Ascending aorta (tissue), 2 donors: ENCODE results near the gene EPB41L4A. TPM values are rescaled to one million over a fixed set of nuclear protein-coding genes. Genes with fewer than 3 reads are reported as not detected.

Experiments used
- DNase-seq, 2 donors: peaks; one replicate each; pipeline ENCODE4 v3.0.0-alpha.2; 2019; ENCODE audit warnings: low spot score in 2 of 2
- H3K27ac ChIP-seq, 2 donors: fragments of 200-600 bp; sonication (generic); one replicate each; pipeline ENCODE4 v1.5.1; 2016 to 2017; ENCODE audit warnings: mild to moderate bottlenecking in 1 of 2
- H3K27me3 ChIP-seq: fragments of 200-600 bp; sonication (generic); one replicate; pipeline ENCODE4 v1.5.1; 2017
- H3K36me3 ChIP-seq, 2 donors: fragments of 200-600 bp; sonication (generic); one replicate each; pipeline ENCODE4 v1.5.1; 2016
- H3K4me1 ChIP-seq, 2 donors: fragments of 200-600 bp; sonication (generic); one replicate each; pipeline ENCODE4 v1.5.1; 2016 to 2017; ENCODE audit warnings: mild to moderate bottlenecking in 1 of 2
- H3K4me3 ChIP-seq, 2 donors: fragments of 200-600 bp; sonication (generic); one replicate each; pipeline ENCODE4 v1.5.1; 2016 to 2017; ENCODE audit warnings: mild to moderate bottlenecking in 1 of 2
- H3K9me3 ChIP-seq, 2 donors: fragments of 200-600 bp; sonication (generic); one replicate each; pipeline ENCODE4 v1.5.1; 2016
- CTCF ChIP-seq, 3 experiments: fragments of 200-600 bp in 2 of 3; fragments of 450-650 bp in 1 of 3; sonication (generic) in 2 of 3; IDR thresholded peaks; one replicate each; pipeline ENCODE4 v1.5.1; 2016 to 2019; ENCODE audit warnings: antibody characterized with exemption in 3 of 3, mild to moderate bottlenecking in 1 of 3, moderate library complexity in 1 of 3
- intact Hi-C: fragments of 100-400 bp; cut with DNase I; formaldehyde crosslinking; loops from one replicate; pipeline ENCODE4 v1.15.1; 2023
- total RNA-seq: library from RNA; depleted of rRNA; stranded (reverse); fragments of >200 nt; gene quantifications from one replicate; pipeline ENCODE4 v1.1.0, GENCODE V29; 2016

The EPB41L4A gene
- total RNA-seq, 1 donor from 2014 or later: 9.4 TPM

GRCh38 chr5:112124788-112125187, 294.3 kb downstream of the EPB41L4A start:
- no peak overlapping the region for H3K27ac ChIP-seq
- peaks cover 0 to 5% of the 10 kb centered on the region in 2 donors for H3K9me3 ChIP-seq
- H3K4me1 ChIP-seq: no peaks in the 10 kb centered on the region

GRCh38 chr5:112123086-112123485, 296.0 kb downstream of the EPB41L4A start:
- no peak overlapping the region for H3K4me3 ChIP-seq
- intact Hi-C loops: no loop called here

More at GRCh38 chr5:112124788-112125187, 294.3 kb downstream of the EPB41L4A start:
- H3K36me3 ChIP-seq: no peaks in the 10 kb centered on the region
- no peak for TF ChIP-seq CTCF (IDR thresholded peaks at IDR 0.05)
- intact Hi-C loops: no loop called here
- H3K27me3 ChIP-seq: no peaks in the 10 kb centered on the region
- no peak overlapping the region for H3K4me3 ChIP-seq
- no peak for DNase-seq

GRCh38 chr5:112122353-112122752, 296.7 kb downstream of the EPB41L4A start:
- no peak overlapping the region for H3K4me3 ChIP-seq

More at GRCh38 chr5:112123086-112123485, 296.0 kb downstream of the EPB41L4A start:
- TF ChIP-seq CTCF (IDR thresholded peaks at IDR 0.05): no peak
- no peak overlapping the region for H3K27ac ChIP-seq
- H3K36me3 ChIP-seq: no peaks in the 10 kb centered on the region
- peaks cover 0 to 5% of the 10 kb centered on the region in 2 donors for H3K9me3 ChIP-seq
- no peak for DNase-seq
- H3K4me1 ChIP-seq: no peaks in the 10 kb centered on the region
- no peaks in the 10 kb centered on the region for H3K27me3 ChIP-seq

GRCh38 chr5:112121258-112121657, 297.8 kb downstream of the EPB41L4A start:
- no peak overlapping the region for H3K4me3 ChIP-seq
- no peak for DNase-seq
- no peaks in the 10 kb centered on the region for H3K4me1 ChIP-seq
- no peak overlapping the region for H3K27ac ChIP-seq
- no peaks in the 10 kb centered on the region for H3K36me3 ChIP-seq
- H3K27me3 ChIP-seq: no peaks in the 10 kb centered on the region
- TF ChIP-seq CTCF (IDR thresholded peaks at IDR 0.05): no peak
- H3K9me3 ChIP-seq: peaks cover 0 to 5% of the 10 kb centered on the region in 2 donors
- intact Hi-C loops: no loop called here

More at GRCh38 chr5:112122353-112122752, 296.7 kb downstream of the EPB41L4A start:
- H3K27ac ChIP-seq: no peak overlapping the region
- H3K4me1 ChIP-seq: no peaks in the 10 kb centered on the region
- H3K9me3 ChIP-seq: peaks cover 0 to 5% of the 10 kb centered on the region in 2 donors
- H3K27me3 ChIP-seq: no peaks in the 10 kb centered on the region
- DNase-seq: no peak
- TF ChIP-seq CTCF (IDR thresholded peaks at IDR 0.05): no peak
- intact Hi-C loops: no loop called here
- H3K36me3 ChIP-seq: no peaks in the 10 kb centered on the region

- Histone ChIP-seq H3K27me3 (no peaks in the 10 kb centered on the region), H3K4me3 (no peak overlapping the region), H3K9me3 (peaks cover 0 to 5% of the 10 kb centered on the region in 2 donors), H3K27ac (no peak overlapping the region), H3K4me1 (no peaks in the 10 kb centered on the region), H3K36me3 (no peaks in the 10 kb centered on the region)
- intact Hi-C loops: no loop called here
- TF ChIP-seq CTCF (IDR thresholded peaks at IDR 0.05): no peak
- DNase-seq: no peak
Observed at GRCh38 chr5:112119969-112120368, 299.1 kb downstream of the EPB41L4A start.

GRCh38 chr5:112119508-112119907, 299.6 kb downstream of the EPB41L4A start:
- TF ChIP-seq CTCF (IDR thresholded peaks at IDR 0.05): no peak
- no peak for DNase-seq
- Histone ChIP-seq H3K27me3 (no peaks in the 10 kb centered on the region), H3K4me1 (no peaks in the 10 kb centered on the region), H3K9me3 (peaks cover 0 to 5% of the 10 kb centered on the region in 2 donors), H3K4me3 (no peak overlapping the region), H3K36me3 (no peaks in the 10 kb centered on the region), H3K27ac (no peak overlapping the region)
- intact Hi-C loops: no loop called here
